Fibroblast of the aortic adventitia (primary cell): ENCODE results near the gene ASGR1. TPM values are rescaled to one million over a fixed set of nuclear protein-coding genes. Genes with fewer than 3 reads are reported as not detected.

Source experiments
- DNase-seq: peaks from one replicate; pipeline ENCODE4 v3.0.0-alpha.2; 2010; ENCODE audit warnings: low read depth
- H3K4me3 ChIP-seq: 2 replicates; pipeline ENCODE4 v1.5.1; 2011; ENCODE audit warnings: low read depth, mild to moderate bottlenecking, control low read depth, low read length, moderate library complexity
- total RNA-seq: library from RNA; depleted of rRNA; stranded (reverse); fragments of >200 nt; gene quantifications from 2 replicates; pipeline ENCODE4 v1.2.3, GENCODE V29; 2012; ENCODE audit warnings: low replicate concordance
- TF ChIP-seq, protein P1 (sequence below): IDR thresholded peaks from 2 replicates; pipeline ENCODE4 v1.5.1; 2011; ENCODE audit warnings: mild to moderate bottlenecking, low read length, control low read depth, inconsistent platforms; ENCODE audit not compliant: insufficient read depth

Gene ASGR1
- total RNA-seq, 1 donor: 0.09 TPM

DNA sequence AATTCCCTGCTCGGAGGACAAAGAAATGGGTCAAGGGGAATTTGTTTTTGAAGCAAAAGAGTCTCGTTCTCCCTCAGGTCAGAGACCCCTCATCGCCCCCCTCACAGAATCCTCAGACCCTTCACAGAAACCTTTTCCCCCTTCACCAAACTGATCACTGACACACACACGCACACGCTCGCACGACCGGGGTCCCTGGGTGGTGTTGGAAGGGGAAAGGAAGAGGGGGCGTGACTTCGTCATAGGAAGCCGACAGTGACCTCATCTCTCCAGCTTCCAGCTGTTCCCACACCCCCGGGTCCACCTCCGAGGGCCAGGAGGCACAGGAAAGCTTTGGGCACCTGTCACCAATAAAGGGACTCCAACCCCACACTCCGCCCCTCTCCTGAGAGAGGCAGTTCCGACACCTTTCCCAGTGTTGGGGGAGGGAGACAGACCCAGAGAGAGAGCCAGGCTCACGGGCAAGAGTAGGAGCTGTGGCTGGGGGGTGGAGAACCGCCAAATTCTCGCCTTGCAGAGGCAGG is 1.2 kb downstream of the ASGR1 start:
- H3K4me3 ChIP-seq: peak overlapping the region; percentile 63
- DNase-seq: no peak
- TF ChIP-seq, protein P1, sequence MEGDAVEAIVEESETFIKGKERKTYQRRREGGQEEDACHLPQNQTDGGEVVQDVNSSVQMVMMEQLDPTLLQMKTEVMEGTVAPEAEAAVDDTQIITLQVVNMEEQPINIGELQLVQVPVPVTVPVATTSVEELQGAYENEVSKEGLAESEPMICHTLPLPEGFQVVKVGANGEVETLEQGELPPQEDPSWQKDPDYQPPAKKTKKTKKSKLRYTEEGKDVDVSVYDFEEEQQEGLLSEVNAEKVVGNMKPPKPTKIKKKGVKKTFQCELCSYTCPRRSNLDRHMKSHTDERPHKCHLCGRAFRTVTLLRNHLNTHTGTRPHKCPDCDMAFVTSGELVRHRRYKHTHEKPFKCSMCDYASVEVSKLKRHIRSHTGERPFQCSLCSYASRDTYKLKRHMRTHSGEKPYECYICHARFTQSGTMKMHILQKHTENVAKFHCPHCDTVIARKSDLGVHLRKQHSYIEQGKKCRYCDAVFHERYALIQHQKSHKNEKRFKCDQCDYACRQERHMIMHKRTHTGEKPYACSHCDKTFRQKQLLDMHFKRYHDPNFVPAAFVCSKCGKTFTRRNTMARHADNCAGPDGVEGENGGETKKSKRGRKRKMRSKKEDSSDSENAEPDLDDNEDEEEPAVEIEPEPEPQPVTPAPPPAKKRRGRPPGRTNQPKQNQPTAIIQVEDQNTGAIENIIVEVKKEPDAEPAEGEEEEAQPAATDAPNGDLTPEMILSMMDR: no peak

DNA sequence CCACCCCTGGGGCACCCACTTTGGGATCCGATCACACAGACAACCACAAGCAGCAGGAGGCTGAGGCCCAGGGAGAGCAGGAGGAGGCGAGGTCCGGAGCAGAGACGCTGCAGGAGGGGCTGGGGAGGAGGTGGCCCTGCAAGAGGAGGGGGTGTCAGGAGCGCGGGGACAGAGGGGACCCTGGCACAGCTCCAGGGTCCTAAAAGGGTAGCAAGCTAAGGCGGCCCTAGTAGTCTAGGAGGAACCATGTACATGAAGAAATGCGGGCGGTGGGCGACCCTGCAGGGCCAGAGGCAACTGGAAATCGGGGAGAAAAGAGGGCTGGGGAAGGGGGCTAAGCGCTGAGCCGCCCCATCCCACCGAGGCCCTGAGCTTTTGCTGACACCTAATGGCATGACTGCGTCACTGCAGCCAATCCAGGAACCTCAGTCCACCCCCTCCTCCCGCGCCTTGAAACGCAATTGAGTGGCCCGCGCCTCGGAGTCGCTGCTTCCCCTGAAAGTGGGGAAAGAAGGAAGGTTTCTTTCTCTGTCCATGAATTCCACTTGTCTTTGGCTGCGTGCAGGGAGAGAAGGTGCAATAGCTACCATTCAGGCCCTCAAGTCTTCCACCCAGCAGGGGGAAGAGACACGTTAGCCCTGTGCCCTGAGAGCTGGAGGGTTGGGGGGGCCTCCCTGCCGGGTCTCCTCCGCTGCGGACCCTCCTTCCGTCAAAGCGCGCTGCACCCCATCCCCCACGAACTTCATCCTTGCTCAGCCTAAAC is 1.8 kb downstream of the ASGR1 start:
- H3K4me3 ChIP-seq: peak overlapping the region; percentile 63
- DNase-seq: peak; percentile 59
- TF ChIP-seq, protein P1: peak; percentile 82

DNA sequence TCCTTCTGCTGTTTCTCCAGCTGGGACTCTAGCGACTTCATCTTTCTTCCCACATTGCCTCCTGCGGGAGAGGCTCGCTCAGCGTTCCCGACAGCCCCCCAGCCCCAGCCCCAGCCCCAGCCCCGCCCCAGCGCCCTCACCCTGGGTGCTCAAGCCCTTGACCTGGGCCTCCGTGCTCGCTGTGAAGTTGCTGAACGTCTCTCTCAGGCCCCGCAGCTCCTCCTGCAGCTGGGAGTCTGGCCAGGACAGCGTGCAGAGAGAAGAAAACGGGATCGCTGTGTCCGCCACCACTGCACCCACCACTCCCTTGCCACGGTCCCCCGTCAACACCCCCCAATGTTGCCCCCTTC is 2.4 kb downstream of the ASGR1 start:
- TF ChIP-seq, protein P1: no peak
- no peak for DNase-seq
- no peak overlapping the region for H3K4me3 ChIP-seq

DNA sequence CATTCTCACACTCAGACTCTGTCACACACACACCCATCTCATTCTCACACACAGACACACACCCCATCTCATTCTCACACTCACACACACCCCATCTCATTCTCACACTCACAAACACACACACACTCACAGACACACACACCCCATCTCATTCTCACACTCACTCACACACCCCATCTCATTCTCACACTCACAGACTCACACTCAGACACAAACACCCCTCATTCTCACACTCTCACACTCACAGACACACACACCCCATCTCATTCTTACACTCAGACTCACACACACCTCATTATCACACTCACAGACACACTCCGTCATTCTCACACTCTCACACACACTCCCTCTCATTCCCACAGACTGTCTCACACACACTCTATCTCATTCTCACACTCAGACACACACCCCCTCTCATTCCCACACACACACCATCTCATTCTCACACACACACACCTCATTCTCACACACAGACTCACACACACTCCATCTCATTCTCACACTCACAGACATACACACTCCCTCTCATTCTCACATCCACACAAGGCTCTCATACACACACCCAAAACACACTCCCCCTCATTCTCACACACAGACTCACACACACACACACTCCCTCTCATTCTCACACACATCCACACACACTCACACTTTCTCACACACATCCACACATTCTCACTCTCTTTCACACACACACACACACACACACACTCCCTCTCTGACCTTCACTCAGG is 2.9 kb downstream of the ASGR1 start:
- TF ChIP-seq, protein P1: no peak
- H3K4me3 ChIP-seq: no peak overlapping the region
- no peak for DNase-seq

DNA sequence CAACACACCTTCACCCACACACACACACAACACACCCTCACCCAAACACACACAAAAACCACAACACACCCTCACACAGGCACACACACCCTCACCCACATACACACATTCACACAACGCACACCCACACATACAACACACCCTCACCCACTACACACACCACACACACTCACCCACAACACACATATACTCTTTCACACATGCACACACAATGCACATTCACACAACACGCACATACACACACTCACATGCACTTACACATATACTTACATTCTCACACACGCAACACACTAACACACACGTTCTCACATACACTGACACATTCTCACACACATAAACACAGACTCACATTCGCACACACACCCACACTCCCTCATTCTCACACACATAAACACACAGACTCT is 3.8 kb downstream of the ASGR1 start:
- no peak for DNase-seq
- no peak overlapping the region for H3K4me3 ChIP-seq
- TF ChIP-seq, protein P1: no peak

DNA sequence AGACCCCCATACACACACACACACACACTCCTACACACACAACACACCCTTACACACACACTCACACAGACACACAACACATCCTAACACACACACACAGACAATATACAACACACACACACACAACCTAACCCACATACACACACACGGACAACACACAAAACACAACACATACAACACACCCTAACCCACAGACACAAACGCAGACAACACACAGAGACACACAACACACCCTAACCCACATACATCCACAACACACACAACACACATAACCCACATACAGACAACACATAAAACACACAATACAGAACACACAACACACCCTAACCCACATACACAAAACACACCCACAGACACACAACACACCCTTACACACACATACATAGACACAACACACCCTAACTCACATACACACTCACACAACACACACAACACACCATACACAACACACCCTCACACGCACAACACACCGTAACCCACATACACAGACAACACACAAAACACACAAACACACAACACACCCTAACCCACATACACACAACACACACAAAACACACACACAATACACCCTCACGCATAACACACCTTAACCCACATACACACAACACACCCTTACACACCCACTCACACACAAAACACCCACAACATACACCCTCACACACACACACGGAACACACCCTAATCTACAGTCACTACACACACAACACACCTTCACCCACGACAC is 4.4 kb downstream of the ASGR1 start:
- no peak overlapping the region for H3K4me3 ChIP-seq
- TF ChIP-seq, protein P1: no peak
- no peak for DNase-seq
